Stimulated activated CD4-positive, alpha-beta T cell treated with anti-CD3 and anti-CD28 coated beads, TNF-alpha, amount 100 ng/mL, for 1 hour (primary cell): ENCODE results near the gene CDCA4.
A peak's percentile ranks its signal among the peaks of the same experiment; 100 is the strongest.

ENCODE experiments used
- DNase-seq, 3 donors: peaks; one replicate each; pipeline ENCODE4 v3.0.0-alpha.2; 2020; ENCODE audit warnings: low read depth in 3 of 3, low spot score in 1 of 3

The CDCA4 gene

GRCh38 chr14:104992501-104992900 lies 28.4 kb downstream of the CDCA4 start:
- no peak for DNase-seq

GRCh38 chr14:104991896-104992230 lies 29.0 kb downstream of the CDCA4 start:
- DNase-seq = no peak

- no peak for DNase-seq
Observed at GRCh38 chr14:104989951-104990303, 31.0 kb downstream of the CDCA4 start.

GRCh38 chr14:104989236-104989950 lies 31.5 kb downstream of the CDCA4 start:
- no peak for DNase-seq

GRCh38 chr14:104986487-104987164 lies 34.3 kb downstream of the CDCA4 start:
- no peak for DNase-seq

- peak; percentile 71 to 79 (median 76) for DNase-seq
Observed at GRCh38 chr14:104985675-104986486, 35.0 kb downstream of the CDCA4 start, which contains the start of gene CLBA1. Gene CLBA1 (plus strand): TSS chr14:104985788. CDS start chr14:104986432, 644 bp downstream.

- DNase-seq = no peak
Observed at GRCh38 chr14:104984056-104984894, 36.6 kb downstream of the CDCA4 start.

- no peak for DNase-seq
Observed at GRCh38 chr14:104983231-104983721, 37.6 kb downstream of the CDCA4 start.

GRCh38 chr14:104982548-104983230 lies 38.2 kb downstream of the CDCA4 start:
- no peak for DNase-seq

- DNase-seq = no peak
Observed at GRCh38 chr14:104981699-104982541, 39.0 kb downstream of the CDCA4 start.

- no peak for DNase-seq
Observed at GRCh38 chr14:104980611-104981531, 40.0 kb downstream of the CDCA4 start.

GRCh38 chr14:104979758-104980610 lies 40.9 kb downstream of the CDCA4 start:
- no peak for DNase-seq

- DNase-seq = no peak
Observed at GRCh38 chr14:104978746-104979691, 41.9 kb downstream of the CDCA4 start.

- peak in 1 of 3 donors; percentile 36 for DNase-seq
Observed at GRCh38 chr14:104977681-104978653, 42.9 kb downstream of the CDCA4 start, which contains the start of gene AHNAK2. Gene AHNAK2 (minus strand): TSS chr14:104978374. CDS start chr14:104978237, 137 bp downstream.
